ENCODE data around the gene TIMELESS. TPM values are rescaled to one million over a fixed set of nuclear protein-coding genes. Genes with fewer than 3 reads are reported as not detected.

Gene TIMELESS
- total RNA-seq, 4 donors from 2014 or later: 1.9 to 4.6 (median 2.5) TPM

- Histone ChIP-seq H3K27ac (no peak overlapping the region), H3K36me3 (no peaks in the 10 kb centered on the region), H3K4me3 (no peak overlapping the region), H3K9me3 (no peaks in the 10 kb centered on the region), H3K4me1 (no peaks in the 10 kb centered on the region), H3K27me3 (no peaks in the 10 kb centered on the region)
- no peak for DNase-seq
- intact Hi-C loops (cut with DNase I; ENCODE audit: low total_unique reads) (no loop called here), in situ Hi-C loops (cut with MboI; ENCODE audit: low sequenced_read_pairs in 4 of 4) (no loop called here)
- TF ChIP-seq CTCF (IDR thresholded peaks at IDR 0.05 in 4 of 5, conservative IDR thresholded peaks at IDR 0.05 in 1 of 5): no peak
- no peak for TF ChIP-seq POLR2A (IDR thresholded peaks at IDR 0.05)
- ATAC-seq: no peak
These were observed 14.4 kb downstream of the TIMELESS start for GRCh38 chr12:56434828-56435227.

- no peak for DNase-seq
- Histone ChIP-seq H3K27ac (no peak overlapping the region), H3K4me1 (no peaks in the 10 kb centered on the region), H3K36me3 (no peaks in the 10 kb centered on the region), H3K27me3 (no peaks in the 10 kb centered on the region), H3K9me3 (no peaks in the 10 kb centered on the region), H3K4me3 (no peak overlapping the region)
- intact Hi-C loops (cut with DNase I; ENCODE audit: low total_unique reads): no loop called here
- in situ Hi-C loops (cut with MboI; ENCODE audit: low sequenced_read_pairs in 4 of 4): no loop called here
- no peak for ATAC-seq
- TF ChIP-seq CTCF (IDR thresholded peaks at IDR 0.05 in 4 of 5, conservative IDR thresholded peaks at IDR 0.05 in 1 of 5) (no peak), POLR2A (IDR thresholded peaks at IDR 0.05) (no peak)
These were observed 17.4 kb downstream of the TIMELESS start for GRCh38 chr12:56431850-56432249.

- no peaks in the 10 kb centered on the region for H3K36me3 ChIP-seq
- H3K27me3 ChIP-seq: no peaks in the 10 kb centered on the region
- no peaks in the 10 kb centered on the region for H3K4me1 ChIP-seq
- H3K27ac ChIP-seq: no peak overlapping the region
- intact Hi-C loops (cut with DNase I; ENCODE audit: low total_unique reads): no loop called here
- H3K9me3 ChIP-seq: no peaks in the 10 kb centered on the region
- in situ Hi-C loops (cut with MboI; ENCODE audit: low sequenced_read_pairs in 4 of 4): no loop called here
- TF ChIP-seq POLR2A (IDR thresholded peaks at IDR 0.05): no peak
- TF ChIP-seq CTCF (IDR thresholded peaks at IDR 0.05 in 4 of 5, conservative IDR thresholded peaks at IDR 0.05 in 1 of 5): no peak
- DNase-seq: no peak
- H3K4me3 ChIP-seq: no peak overlapping the region
- ATAC-seq: no peak
These were observed 17.9 kb downstream of the TIMELESS start for GRCh38 chr12:56431288-56431687.

GRCh38 chr12:56425940-56426438 lies 23.2 kb downstream of the TIMELESS start:
- H3K4me3 ChIP-seq: no peak overlapping the region
- ATAC-seq: no peak
- H3K27ac ChIP-seq: no peak overlapping the region
- H3K27me3 ChIP-seq: no peaks in the 10 kb centered on the region
- H3K9me3 ChIP-seq: no peaks in the 10 kb centered on the region
- in situ Hi-C loops (cut with MboI; ENCODE audit: low sequenced_read_pairs in 4 of 4) (no loop called here), intact Hi-C loops (cut with DNase I; ENCODE audit: low total_unique reads) (no loop called here)
- H3K36me3 ChIP-seq: no peaks in the 10 kb centered on the region
- DNase-seq: no peak
- TF ChIP-seq CTCF (IDR thresholded peaks at IDR 0.05 in 4 of 5, conservative IDR thresholded peaks at IDR 0.05 in 1 of 5) (no peak), POLR2A (IDR thresholded peaks at IDR 0.05) (no peak)
- H3K4me1 ChIP-seq: no peaks in the 10 kb centered on the region

GRCh38 chr12:56425193-56425592 lies 24.0 kb downstream of the TIMELESS start:
- intact Hi-C loops (cut with DNase I; ENCODE audit: low total_unique reads) (no loop called here), in situ Hi-C loops (cut with MboI; ENCODE audit: low sequenced_read_pairs in 4 of 4) (no loop called here)
- no peaks in the 10 kb centered on the region for H3K36me3 ChIP-seq
- no peak overlapping the region for H3K4me3 ChIP-seq
- DNase-seq: no peak
- no peaks in the 10 kb centered on the region for H3K4me1 ChIP-seq
- no peaks in the 10 kb centered on the region for H3K9me3 ChIP-seq
- TF ChIP-seq CTCF (IDR thresholded peaks at IDR 0.05 in 4 of 5, conservative IDR thresholded peaks at IDR 0.05 in 1 of 5) (no peak), POLR2A (IDR thresholded peaks at IDR 0.05) (no peak)
- ATAC-seq: no peak
- H3K27ac ChIP-seq: no peak overlapping the region
- H3K27me3 ChIP-seq: no peaks in the 10 kb centered on the region

Measured in gastrocnemius medialis (tissue), 4 donors.